ENCODE measurements around the gene OTULIN.

GRCh38 chr5:14748180-14748900 is 83.8 kb downstream of the OTULIN start:
- TF ChIP-seq EZH2 (IDR thresholded peaks at IDR 0.05; ENCODE audit: low read depth, unreplicated experiment) = no peak
- no peak for TF ChIP-seq CTCF (conservative IDR thresholded peaks at IDR 0.05; ENCODE audit: low read depth in 2 of 2)
- TF ChIP-seq REST (IDR thresholded peaks at IDR 0.05; ENCODE audit: unreplicated experiment) = no peak
- no peak for TF ChIP-seq POLR2AphosphoS5 (IDR thresholded peaks at IDR 0.05; ENCODE audit: low read depth)
- TF ChIP-seq JUNB (IDR thresholded peaks at IDR 0.05; ENCODE audit: unreplicated experiment) = no peak
- TF ChIP-seq EZH2phosphoT487 (IDR thresholded peaks at IDR 0.05; ENCODE audit: unreplicated experiment) = no peak
- no peak for TF ChIP-seq ZNF114 (CRISPR knock-in tag; IDR thresholded peaks at IDR 0.05)
- TF ChIP-seq ZNF331 (CRISPR knock-in tag; IDR thresholded peaks at IDR 0.05; ENCODE audit: low read depth) = no peak
- no peak for TF ChIP-seq ETS1 (IDR thresholded peaks at IDR 0.05)

All from GM23338 (cell line).